Measurements from ENCODE around the gene ROPN1B. TPM values are rescaled to one million over a fixed set of nuclear protein-coding genes. Genes with fewer than 3 reads are reported as not detected.
"Not testable (repeated sequence)": the region's sequence is repeated elsewhere in the genome, so short reads cannot be mapped to it uniquely, and the experiment has no call there.

Gene ROPN1B
- polyA plus RNA-seq, 3 donors, result 0.58 to 1.1 (median 1.1) TPM

DNA sequence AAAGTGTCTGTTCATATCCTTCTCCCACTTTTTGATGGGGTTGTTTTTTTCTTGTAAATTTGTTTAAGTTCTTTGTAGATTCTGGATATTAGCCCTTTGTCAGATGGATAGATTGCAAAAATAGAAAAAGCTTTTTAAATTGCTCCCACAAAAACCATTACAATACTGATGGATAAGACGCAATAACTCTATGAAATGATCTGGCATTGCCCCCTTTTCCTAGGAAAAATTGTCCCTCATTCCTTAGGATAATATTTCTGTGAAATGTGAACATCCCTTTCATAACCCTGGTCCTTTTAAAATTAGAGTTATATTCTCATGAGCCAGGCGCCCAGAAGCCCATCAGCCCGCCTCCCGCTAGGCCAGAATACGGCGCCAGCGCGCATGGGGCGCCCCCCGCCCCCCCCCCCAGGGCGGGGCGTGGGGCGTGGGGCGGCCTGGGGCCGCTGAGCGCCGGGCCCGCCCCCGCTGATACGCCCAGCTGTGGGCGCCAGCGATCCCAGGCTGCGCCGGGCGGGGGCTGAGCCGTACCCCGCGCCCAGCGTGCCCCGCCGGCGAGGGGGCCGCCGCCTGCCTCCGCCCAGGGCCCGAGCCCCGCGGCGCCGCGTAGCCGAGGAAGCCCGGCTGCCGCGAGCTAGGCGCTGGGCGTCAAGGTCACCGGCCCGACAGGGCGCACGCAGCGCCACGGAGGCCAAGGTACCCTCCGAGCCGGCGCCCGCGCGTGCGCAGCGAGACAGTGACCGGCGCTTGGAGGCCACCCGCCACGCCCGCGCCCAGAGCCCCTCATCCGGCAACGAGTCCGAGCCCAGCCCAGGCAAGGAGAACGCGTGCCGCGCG lies 11.1 kb upstream of the ROPN1B start:
- no peak for DNase-seq

DNA sequence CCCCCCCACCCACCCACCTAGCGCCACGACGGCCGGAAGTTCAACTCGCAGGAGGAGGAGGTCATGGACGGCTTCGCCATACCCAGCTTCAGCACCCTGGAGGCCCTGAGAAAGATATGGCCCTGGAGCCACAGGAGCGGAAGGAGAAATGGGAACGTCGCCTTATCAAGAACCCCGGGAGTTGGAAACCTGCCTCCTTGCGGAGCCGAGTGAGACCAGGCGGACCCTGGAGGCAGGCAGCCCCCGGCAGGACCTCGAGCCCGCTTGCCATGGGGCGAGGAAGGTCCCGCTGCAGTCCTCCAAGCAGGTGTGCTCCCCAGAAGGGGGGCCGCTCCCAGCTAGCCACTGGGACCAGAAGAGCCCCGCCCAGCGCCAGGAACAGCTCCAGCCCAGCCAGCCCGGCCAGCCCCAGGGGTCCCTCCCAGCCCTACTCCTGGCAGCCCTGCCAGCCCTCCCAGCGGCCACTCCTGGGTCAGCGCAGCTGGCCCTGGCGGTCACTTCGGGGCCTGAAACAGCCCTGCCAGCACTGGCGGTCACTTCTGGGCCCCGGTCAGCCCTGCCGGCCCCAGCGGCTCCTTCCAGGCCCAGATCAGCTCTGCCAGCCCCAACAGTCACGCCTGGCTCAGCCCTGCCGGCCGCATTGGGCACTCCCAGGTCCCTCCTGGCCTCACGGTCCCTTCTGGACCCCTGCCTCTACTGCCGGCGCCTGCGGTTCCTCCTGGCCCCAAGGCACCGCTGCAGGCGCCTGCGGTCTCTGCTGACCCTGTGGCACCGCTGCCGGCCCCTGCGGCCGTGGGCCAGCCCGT lies 10.3 kb upstream of the ROPN1B start:
- DNase-seq, result no peak

DNA sequence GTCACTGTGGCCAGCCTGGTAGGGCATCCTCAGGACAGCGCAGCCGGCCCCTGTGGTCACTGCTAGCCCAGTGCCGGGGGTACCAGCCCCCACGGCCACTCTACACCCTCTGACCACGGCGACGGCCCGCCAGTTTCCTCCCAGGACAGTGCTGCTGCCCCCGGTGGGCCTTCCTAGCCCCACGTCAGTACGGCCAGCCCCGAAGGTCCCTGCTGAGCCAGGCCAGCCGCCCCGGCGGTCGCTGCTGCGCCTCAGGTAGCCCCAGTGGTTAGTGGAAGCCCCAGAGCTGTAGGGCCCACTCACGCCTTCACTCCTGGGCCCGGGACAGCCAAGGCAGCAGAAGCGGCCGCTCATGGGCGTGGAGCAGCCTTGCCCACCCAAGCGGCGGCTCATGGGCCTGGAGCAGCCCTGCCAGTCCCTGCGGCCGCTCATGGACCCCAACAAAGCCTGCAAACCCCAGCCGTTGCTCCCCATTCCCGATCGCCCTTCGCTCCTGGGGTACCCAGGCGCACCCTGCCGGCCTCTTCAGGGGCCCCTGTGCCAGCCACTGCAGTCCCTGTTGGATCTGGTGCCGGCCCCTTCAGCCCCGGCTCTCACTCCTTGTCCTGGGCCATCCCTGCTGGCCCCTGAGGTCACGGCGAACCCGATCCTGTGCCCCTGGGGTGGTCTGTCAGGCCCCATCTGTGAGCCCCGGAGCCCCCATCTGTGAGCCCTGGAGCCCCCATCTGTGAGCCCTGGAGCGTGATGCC lies 9.5 kb upstream of the ROPN1B start:
- no peak for DNase-seq

DNA sequence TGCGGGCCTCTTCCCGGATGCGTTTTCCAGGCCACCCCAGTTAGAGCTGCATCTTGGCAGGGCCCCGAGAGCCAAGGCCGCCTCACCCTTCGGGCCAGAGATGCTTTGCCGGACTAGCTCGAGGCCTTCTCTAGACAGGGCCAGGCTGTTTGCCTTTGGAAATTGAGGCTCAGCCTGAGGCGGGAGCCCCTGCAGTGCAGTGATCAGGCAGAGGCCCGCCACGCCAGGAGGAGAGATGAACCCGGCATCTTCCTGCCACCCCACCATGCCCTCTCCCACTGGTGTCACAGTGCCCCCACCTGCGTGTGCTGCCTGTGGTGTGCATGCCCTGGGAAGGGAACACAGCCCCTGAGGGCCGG lies 8.9 kb upstream of the ROPN1B start:
- no peak for DNase-seq

DNA sequence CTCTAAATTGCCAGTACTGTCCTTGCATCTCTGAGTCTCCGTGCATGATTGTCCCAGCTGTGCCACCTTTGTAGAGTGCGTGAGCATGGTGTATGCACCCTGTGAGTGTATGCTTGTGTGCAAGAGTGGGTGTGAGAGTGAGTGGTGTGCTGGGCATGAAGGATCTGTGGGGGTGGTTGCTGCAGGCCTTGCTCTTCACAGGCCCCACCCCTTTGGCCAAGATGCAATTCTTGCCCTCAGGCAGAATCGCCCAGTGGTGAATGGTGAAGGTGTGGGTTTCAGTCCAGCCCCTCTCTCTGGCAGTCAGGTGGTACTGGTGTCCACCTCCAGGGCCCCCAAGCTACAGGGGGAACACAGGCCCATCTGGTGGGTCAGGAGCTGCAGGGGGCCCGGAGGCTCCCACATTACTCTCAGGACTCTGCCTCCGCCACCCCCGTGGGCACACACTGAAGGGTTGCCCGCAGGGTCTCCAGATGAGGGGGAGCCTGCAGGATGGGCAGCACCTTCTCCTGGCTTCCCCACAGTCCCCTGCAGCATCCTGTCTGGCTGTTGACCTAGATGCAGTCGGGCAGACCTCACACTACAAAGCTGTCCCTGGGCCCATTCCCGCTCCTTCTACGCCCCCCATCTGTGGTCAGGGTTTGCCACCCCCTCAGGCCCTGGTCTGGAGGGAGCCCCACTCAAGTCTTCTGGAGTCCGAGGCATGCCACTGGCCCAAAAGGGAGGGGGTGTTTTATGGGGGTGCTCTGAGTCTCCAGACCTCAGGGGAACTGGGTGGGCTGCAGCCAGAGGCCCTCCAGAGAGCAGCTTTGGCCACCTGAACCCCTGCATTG lies 8.3 kb upstream of the ROPN1B start:
- no peak for DNase-seq

DNA sequence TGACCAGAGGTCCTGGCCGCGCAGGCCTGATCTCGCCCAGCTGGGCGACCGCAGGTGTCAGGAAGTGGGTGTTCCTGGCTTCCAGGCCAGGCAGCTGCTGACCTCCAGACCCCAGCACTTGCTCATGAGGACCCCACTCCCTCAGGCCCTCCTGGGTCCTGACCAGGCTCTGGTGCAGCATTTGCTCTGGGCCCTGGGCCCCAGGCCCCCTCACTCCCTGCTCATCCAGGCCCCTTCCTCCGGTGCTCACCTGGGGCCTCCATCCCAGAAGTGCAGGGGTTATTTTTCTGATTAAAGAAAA lies 7.7 kb upstream of the ROPN1B start:
- no peak for DNase-seq

DNA sequence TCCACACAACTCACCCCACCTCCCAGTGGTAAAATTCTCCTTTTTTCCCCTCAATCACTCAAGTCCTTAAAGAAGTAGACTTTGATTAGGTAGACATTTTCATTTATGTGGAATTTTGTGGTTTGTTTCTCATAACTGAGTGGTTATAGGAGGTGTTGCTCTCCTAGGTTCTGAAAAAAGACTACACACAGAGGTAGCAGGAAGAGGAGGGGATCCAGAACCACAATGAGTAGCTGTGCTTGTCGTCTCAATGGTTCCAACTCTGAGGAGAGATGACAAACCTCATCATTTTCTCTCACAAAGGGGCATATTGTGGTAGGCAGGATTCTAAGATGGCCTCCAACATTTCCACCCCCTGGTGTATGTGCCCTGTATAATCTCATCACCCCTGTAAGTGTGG lies 5.1 kb upstream of the ROPN1B start:
- DNase-seq, result not testable (repeated sequence)

DNA sequence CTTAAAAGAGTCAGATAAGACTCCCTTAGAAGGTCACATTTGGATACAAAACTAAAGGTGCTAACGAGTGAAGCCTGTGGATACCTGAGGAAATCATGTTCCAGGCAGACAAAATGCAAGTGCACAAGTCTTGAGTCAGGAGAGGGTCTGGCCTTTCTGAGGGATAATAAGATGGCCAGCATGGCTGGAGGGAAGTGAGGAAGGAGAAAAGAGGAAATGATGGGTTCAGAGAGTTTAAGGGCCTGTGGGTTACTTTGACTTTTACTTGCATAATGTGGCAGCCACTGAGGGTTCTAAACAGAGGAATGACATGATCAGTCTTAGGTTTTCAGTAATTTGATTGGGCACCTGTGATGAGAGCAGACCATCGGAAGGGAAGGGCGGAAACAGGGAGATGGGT lies 3.5 kb upstream of the ROPN1B start:
- DNase-seq, result no peak

DNA sequence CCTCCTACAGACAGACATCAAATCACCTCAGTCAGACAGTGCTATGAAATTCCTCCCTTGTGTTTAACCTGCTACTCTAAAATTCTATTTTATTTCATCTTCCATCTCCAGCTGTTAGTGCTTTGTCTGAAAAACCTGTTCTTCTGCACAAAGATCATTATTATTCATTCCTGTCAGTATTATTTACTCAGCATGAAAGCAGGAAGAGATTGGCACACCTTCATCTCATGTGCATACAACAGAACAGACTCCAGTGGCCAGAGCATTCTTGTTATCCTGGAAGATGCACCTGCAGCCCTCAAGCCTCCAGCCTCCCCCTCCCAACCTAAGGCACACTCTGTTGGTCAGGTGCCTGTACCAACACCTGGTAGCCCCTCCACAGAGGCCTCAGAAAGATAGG lies 1.8 kb upstream of the ROPN1B start:
- DNase-seq, result no peak

DNA sequence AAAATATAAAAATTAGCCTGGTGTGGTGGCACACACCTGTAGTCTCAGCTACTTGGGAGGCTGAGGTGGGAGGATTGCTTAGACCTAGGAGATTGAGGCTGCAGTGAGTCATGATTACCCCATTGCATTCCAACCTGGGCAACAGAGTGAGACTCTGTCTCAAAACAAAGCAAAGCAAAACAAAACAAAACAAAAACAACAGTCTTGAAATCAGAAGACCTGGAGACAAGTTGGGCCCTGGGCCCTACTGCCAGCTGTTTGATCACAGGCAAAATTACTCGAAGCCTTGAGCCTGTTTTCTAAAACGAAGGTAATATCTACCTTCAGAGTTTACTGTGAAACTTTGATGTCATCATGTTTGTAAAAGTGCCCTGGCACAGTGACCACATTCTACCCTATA lies 857 bp upstream of the ROPN1B start:
- not testable (repeated sequence) for DNase-seq

DNA sequence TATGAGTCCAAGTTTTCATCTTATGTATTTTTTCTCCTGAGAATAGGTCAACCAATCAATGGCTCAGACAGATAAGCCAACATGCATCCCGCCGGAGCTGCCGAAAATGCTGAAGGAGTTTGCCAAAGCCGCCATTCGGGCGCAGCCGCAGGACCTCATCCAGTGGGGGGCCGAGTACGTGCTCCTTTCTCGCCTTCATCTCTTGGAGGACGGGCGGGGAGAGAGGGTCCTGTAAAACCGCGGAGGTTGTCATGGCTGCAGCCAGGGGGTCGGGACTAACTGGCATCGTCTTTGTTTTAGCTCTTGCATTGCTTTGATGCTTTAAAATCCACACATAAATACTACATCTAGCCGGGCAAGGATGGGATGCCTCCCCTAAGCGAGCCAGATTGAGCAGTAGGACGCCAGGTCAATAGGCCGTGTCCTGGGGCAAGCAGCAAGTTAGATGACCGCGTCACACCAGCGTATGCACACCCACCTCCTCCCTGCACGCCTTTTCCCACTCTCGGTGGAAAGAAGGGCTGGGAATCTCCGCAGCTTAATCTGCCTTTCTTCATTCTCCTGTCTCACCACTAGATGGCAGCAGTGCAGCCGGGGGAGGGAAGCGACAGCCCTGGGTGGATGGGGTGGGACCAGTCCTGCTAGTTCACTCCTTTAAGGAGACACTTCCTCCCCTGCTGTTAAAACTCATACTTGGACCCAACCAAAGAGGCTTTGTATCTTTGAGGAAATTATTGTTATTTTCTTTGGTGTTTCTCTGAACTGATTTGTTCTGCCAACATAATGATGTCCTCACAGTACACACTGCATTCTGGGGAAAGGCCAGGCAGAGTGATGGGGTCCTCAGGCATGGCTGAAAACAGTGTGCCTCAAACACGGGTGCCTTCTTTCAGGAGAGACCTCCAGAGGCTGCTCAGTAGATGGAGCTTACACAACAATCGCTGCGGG lies 3.3 kb downstream of the ROPN1B start:
- not testable (repeated sequence) for DNase-seq

DNA sequence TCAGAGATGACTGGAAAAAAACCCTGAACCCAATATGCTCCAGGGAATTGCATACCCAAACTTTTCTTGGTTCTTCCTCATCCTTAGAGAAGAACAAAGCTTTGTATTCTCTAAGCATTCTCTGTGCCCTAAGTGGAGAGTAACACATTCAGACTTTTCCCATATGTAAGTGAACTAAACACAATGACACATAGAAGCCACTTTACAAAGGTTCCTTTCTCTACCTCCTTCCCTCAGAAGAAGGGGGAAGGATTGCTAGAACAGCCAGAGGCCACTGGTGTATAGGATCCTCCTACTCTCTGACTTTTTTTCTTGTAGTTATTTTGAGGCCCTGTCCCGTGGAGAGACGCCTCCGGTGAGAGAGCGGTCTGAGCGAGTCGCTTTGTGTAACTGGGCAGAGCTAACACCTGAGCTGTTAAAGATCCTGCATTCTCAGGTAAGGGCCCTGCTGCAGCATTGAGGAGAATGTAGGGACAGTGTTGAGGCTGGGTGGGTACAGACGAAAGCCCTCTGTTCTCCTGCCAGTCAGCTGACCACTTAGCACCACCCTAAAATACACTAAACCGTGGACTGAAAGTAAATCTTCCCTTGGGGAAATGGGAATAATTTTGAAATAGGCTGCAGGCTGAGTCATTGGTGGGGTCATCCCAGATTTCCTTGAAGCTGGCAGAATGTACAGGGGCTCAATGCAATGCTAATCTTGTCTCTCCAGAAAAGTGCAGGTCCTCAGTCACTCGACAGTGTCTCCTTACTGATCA lies 6.4 kb downstream of the ROPN1B start:
- DNase-seq, result not testable (repeated sequence)

DNA sequence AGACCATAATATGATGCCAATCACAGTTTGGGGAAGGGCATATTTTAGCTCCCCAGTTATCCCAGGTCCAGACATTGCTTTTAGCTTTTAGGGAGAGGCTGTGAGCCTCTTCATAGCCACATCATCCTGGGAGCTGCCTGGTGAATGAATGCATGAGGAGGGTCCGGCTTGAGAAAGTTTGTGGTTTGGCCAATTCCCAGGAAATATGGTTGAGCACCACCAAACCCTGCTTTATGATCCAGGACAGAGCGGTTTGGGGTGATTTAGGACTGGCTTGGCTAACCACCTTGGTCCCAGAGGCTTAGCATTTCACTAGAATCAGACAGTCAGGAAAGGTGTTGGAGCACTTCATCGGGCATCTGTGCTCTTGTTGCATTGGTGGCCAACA lies 7.0 kb downstream of the ROPN1B start:
- DNase-seq, result not testable (repeated sequence)

DNA sequence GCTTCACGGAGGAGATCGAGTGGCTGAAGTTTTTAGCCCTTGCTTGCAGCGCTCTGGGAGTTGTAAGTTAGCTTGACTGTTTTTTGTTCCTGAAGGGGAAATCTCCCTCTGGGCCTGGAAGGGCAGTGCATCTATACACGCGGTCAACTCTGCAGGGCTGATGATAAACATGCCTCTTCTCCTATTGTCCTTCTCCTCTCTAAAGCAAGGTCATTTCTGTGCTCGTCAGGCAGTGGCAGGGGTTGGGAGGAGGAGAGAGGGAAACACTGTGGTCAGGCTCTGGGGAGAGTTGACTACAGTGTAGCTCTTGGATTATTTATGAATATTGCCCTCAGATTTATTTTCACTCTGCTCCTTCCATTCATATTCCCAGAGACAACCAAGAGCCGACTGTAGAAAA lies 8.1 kb downstream of the ROPN1B start:
- DNase-seq, result not testable (repeated sequence)

DNA sequence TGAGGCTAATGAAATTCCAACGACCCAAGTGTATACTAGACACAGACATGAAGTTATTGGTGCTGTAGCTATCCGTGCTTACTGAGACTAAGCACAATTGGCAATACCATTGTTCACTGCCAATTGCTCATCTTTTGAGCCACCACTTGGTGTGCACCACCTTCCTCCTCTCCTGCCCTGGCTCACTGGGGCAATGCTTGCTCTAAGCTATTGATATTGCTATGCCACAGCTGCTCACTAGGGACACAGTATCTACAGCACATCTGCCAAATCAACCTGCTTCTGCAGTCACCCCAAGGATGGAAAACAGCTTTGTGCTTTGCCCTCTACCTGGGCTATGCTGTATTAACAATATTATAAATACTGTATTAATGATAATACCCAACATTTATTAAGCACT lies 16.0 kb downstream of the ROPN1B start:
- DNase-seq, result not testable (repeated sequence)

DNA sequence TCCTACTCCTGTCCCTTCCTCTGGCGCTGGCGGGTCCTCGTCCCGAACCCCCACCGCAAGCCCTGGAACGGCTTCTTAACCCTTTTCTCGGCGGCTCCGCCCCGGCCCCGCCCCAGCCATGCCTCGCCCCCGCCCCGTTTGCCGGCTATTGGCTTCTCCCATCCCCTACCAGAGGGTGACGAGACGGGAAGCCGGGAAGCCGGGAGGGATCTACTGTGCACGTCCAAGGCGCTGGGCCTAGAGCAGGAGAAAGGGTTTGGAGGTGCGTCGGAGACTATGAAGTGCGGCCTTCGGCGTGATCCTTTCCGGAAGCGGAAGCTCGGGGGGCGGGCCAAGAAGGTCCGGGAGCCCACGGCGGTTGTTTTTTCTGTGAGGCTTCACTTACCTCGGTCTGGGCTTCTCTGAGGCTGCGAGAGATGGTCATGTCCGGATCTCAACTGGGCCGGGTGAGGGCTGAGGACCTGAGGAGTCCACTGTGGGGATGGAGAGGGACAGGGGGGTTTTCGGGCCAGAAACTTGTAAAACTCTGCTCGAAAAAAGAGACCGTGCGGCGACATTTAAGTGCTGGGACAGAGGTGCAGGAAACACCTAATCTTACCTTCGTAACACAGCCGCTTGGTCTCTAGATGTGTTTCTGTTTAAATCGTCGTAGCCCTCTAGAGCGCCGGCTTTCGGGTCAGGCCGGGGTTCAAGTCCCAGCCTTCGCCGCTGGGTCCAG lies 21.4 kb downstream of the ROPN1B start:
- peak; percentile 77 for DNase-seq

DNA sequence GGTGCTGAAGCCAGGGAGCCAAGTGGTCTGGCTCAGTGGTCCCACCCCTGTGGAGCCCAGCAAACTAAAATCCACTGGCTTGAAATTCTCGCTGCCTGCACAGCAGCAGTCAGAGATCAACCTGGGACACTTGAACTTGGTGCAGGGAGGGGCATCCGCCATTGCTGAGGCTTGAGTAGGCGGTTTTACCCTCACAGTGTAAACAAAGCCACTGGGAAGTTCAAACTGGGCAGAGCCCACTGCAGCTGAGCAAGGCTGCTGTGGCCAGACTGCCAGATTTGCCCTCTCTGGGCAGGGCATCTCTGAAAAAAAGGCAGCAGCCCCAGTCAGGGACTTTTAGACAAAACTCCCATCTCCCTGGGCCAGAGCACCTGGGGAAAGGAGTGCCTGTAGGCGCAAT lies 27.8 kb downstream of the ROPN1B start:
- not testable (repeated sequence) for DNase-seq

DNA sequence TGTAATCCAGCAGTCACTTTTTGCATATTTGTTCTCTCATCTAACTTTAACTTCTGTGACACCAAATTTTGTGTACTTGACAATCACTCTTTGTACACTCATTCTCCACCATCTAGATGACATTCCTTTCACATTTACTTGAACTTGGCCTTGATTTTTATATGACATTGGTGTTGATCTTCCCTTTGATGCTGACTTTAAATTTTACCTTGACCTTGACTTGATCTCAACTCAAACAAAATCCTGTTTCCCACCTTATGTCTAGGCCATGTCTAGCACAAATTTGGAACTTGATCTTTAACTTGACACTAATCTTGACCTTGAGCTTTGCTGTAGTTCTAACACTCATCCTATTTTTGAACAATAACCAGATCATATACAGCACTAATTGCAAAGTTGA lies 33.2 kb downstream of the ROPN1B start:
- no peak for DNase-seq
